ENCODE results near the gene LCLAT1. TPM values are rescaled to one million over a fixed set of nuclear protein-coding genes. Genes with fewer than 3 reads are reported as not detected.

LCLAT1 gene
- polyA plus RNA-seq, 1 donor (not counting 4 experiments of a cell fraction or from before 2014, with no cell fraction given): 17.1 TPM

GRCh38 chr2:30662268-30663131 is 215.5 kb downstream of the LCLAT1 start:
- dilution Hi-C loops (cut with MboI; ENCODE audit: extremely low pct_ligation_motif_present, low sequenced_read_pairs): no loop called here
- no peak overlapping the region for H3K9ac ChIP-seq (ENCODE audit: control insufficient read depth, extremely low read depth, insufficient read depth, low read length)
- H3K27ac ChIP-seq (ENCODE audit: control insufficient read depth, insufficient read depth, low read length): no peak overlapping the region

GRCh38 chr2:30663321-30663720 is 216.3 kb downstream of the LCLAT1 start:
- no peak overlapping the region for H2AFZ ChIP-seq (ENCODE audit: control insufficient read depth, low read length)
- H3K9me3 ChIP-seq (ENCODE audit: control insufficient read depth, low read depth, low read length): no peaks in the 10 kb centered on the region
- no peaks in the 10 kb centered on the region for H4K20me1 ChIP-seq (ENCODE audit: control insufficient read depth, extremely low read depth, insufficient read depth, low read length)
- no peaks in the 10 kb centered on the region for H3K9me1 ChIP-seq (ENCODE audit: control insufficient read depth, extremely low read depth, insufficient read depth, low read length)
- no peak overlapping the region for H3K27ac ChIP-seq (ENCODE audit: control insufficient read depth, insufficient read depth, low read length)
- no peaks in the 10 kb centered on the region for H3K79me2 ChIP-seq (ENCODE audit: control insufficient read depth, insufficient read depth, low read length)
- no peak overlapping the region for H3K4me3 ChIP-seq (ENCODE audit: control insufficient read depth in 2 of 3, extremely low read depth in 1 of 3, insufficient read depth in 2 of 3, low read depth in 1 of 3, low read length in 3 of 3)
- no peaks in the 10 kb centered on the region for H3K36me3 ChIP-seq (ENCODE audit: control insufficient read depth in 2 of 2, extremely low read depth in 1 of 2, insufficient read depth in 2 of 2, low read length in 2 of 2)
- TF ChIP-seq EZH2 (IDR thresholded peaks at IDR 0.05; ENCODE audit: low read length) (no peak), CTCF (optimal IDR thresholded peaks at IDR 0.05 in 1 of 3, IDR thresholded peaks at IDR 0.05 in 1 of 3, conservative IDR thresholded peaks at IDR 0.05 in 1 of 3; ENCODE audit: extremely low read depth in 1 of 3, insufficient read depth in 2 of 3, low read length in 3 of 3) (no peak)
- H3K27me3 ChIP-seq (ENCODE audit: control insufficient read depth, extremely low read depth, insufficient read depth, low read length): no peaks in the 10 kb centered on the region
- no peak overlapping the region for H3K9ac ChIP-seq (ENCODE audit: control insufficient read depth, extremely low read depth, insufficient read depth, low read length)
- FAIRE-seq (no peak), DNase-seq (ENCODE audit: low read depth, low spot score) (no peak)
- dilution Hi-C loops (cut with MboI; ENCODE audit: extremely low pct_ligation_motif_present, low sequenced_read_pairs): no loop called here
- H3K4me2 ChIP-seq (ENCODE audit: control insufficient read depth, extremely low read depth, insufficient read depth, low read depth, low read length): no peak overlapping the region
- peaks cover 37% of the 10 kb centered on the region for H3K4me1 ChIP-seq (ENCODE audit: control insufficient read depth, extremely low read depth, insufficient read depth, low read length)

More at GRCh38 chr2:30662268-30663131, 215.5 kb downstream of the LCLAT1 start:
- Histone ChIP-seq H3K4me3 (ENCODE audit: control insufficient read depth in 2 of 3, extremely low read depth in 1 of 3, insufficient read depth in 2 of 3, low read depth in 1 of 3, low read length in 3 of 3) (no peak overlapping the region), H4K20me1 (ENCODE audit: control insufficient read depth, extremely low read depth, insufficient read depth, low read length) (no peaks in the 10 kb centered on the region), H2AFZ (ENCODE audit: control insufficient read depth, low read length) (no peak overlapping the region), H3K36me3 (ENCODE audit: control insufficient read depth in 2 of 2, extremely low read depth in 1 of 2, insufficient read depth in 2 of 2, low read length in 2 of 2) (no peaks in the 10 kb centered on the region), H3K4me1 (ENCODE audit: control insufficient read depth, extremely low read depth, insufficient read depth, low read length) (peaks cover 37% of the 10 kb centered on the region), H3K79me2 (ENCODE audit: control insufficient read depth, insufficient read depth, low read length) (no peaks in the 10 kb centered on the region), H3K9me3 (ENCODE audit: control insufficient read depth, low read depth, low read length) (no peaks in the 10 kb centered on the region), H3K9me1 (ENCODE audit: control insufficient read depth, extremely low read depth, insufficient read depth, low read length) (no peaks in the 10 kb centered on the region), H3K4me2 (ENCODE audit: control insufficient read depth, extremely low read depth, insufficient read depth, low read depth, low read length) (no peak overlapping the region), H3K27me3 (ENCODE audit: control insufficient read depth, extremely low read depth, insufficient read depth, low read length) (no peaks in the 10 kb centered on the region)
- DNase-seq (ENCODE audit: low read depth, low spot score) (no peak), FAIRE-seq (no peak)
- no peak for TF ChIP-seq CTCF (optimal IDR thresholded peaks at IDR 0.05 in 1 of 3, IDR thresholded peaks at IDR 0.05 in 1 of 3, conservative IDR thresholded peaks at IDR 0.05 in 1 of 3; ENCODE audit: extremely low read depth in 1 of 3, insufficient read depth in 2 of 3, low read length in 3 of 3)
- no peak for TF ChIP-seq EZH2 (IDR thresholded peaks at IDR 0.05; ENCODE audit: low read length)
